GM19397 (cell line): Measurements from ENCODE around the gene CEP120.

ENCODE experiments used
- ATAC-seq: cut with Tn5 transposase; IDR thresholded peaks from one replicate; pipeline ENCODE4 v1.9.1; 2021; ENCODE audit warnings: mild to moderate bottlenecking, moderate library complexity; ENCODE audit not compliant: unreplicated experiment

The CEP120 gene

GRCh38 chr5:123304777-123305316 lies 118.4 kb downstream of the CEP120 start:
- ATAC-seq: no peak

- no peak for ATAC-seq
Measured at GRCh38 chr5:123303802-123304201, 119.4 kb downstream of the CEP120 start.

- ATAC-seq: no peak
Measured at GRCh38 chr5:123300266-123300665, 122.9 kb downstream of the CEP120 start.

- no peak for ATAC-seq
Measured at GRCh38 chr5:123299136-123299535, 124.1 kb downstream of the CEP120 start.

- ATAC-seq: no peak
Measured at GRCh38 chr5:123298335-123299030, 124.7 kb downstream of the CEP120 start.

- ATAC-seq: no peak
Measured at GRCh38 chr5:123297866-123298265, 125.3 kb downstream of the CEP120 start.

- ATAC-seq: no peak
Measured at GRCh38 chr5:123297198-123297831, 125.9 kb downstream of the CEP120 start.
